Measurements from ENCODE around the gene PCDHB2.
"Not testable (repeated sequence)": the region's sequence is repeated elsewhere in the genome, so short reads cannot be mapped to it uniquely, and the experiment has no call there.

Gene PCDHB2

DNA sequence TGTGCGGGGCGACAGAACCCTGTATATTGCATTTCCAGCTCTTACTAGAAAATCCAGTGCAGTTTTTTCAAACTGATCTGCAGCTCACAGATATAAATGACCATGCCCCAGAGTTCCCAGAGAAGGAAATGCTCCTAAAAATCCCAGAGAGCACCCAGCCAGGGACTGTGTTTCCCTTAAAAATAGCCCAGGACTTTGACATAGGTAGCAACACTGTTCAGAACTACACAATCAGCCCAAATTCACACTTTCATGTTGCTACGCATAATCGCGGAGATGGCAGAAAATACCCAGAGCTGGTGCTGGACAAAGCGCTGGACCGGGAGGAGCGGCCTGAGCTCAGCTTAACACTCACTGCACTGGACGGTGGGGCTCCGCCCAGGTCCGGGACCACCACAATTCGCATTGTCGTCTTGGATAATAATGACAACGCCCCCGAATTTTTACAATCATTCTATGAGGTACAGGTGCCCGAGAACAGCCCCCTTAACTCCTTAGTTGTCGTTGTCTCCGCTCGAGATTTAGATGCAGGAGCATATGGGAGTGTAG, 41.4 kb downstream of the PCDHB2 start:
- no peak for DNase-seq (ENCODE audit: low read depth in 2 of 2)

DNA sequence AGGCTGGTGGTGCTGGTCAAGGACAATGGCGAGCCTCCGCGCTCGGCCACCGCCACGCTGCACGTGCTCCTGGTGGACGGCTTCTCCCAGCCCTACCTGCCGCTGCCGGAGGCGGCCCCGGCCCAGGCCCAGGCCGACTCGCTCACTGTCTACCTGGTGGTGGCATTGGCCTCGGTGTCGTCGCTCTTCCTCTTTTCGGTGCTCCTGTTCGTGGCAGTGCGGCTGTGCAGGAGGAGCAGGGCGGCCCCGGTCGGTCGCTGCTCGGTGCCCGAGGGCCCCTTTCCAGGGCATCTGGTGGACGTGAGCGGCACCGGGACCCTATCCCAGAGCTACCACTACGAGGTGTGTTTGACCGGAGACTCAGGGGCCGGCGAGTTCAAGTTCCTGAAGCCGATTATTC, 42.9 kb downstream of the PCDHB2 start:
- not testable (repeated sequence) for DNase-seq (ENCODE audit: low read depth in 2 of 2)

Measured in stimulated activated CD4-positive, alpha-beta T cell treated with anti-CD3 and anti-CD28 coated beads, Interleukin-1b, Interleukin-23, amount 100 ng/mL, for 1 hour (primary cell).